Neural progenitor cell (in vitro differentiated cells): ENCODE measurements around the gene EDIL3. TPM values are rescaled to one million over a fixed set of nuclear protein-coding genes. Genes with fewer than 3 reads are reported as not detected.

ENCODE experiments used
- DNase-seq: peaks from one replicate; pipeline ENCODE4 v3.0.0-alpha.2; 2016; ENCODE audit warnings: low spot score
- H2AFZ ChIP-seq: fragments of 200-600 bp; sonication (generic); replicated peaks from 2 replicates; pipeline ENCODE4 v1.6.1; 2016; ENCODE audit warnings: antibody characterized with exemption
- H3F3A ChIP-seq: fragments of 200-600 bp; sonication (generic); 2 replicates; pipeline ENCODE4 v1.6.1; 2016; ENCODE audit warnings: antibody characterized with exemption, low read depth
- H3K27ac ChIP-seq: fragments of 200-600 bp; sonication (generic); 2 replicates; pipeline ENCODE4 v1.5.1; 2016; ENCODE audit warnings: mild to moderate bottlenecking
- H3K27me3 ChIP-seq: fragments of 200-600 bp; sonication (generic); 2 replicates; pipeline ENCODE4 v1.6.1; 2016; ENCODE audit warnings: mild to moderate bottlenecking, moderate library complexity
- H3K36me3 ChIP-seq: fragments of 200-600 bp; sonication (generic); 2 replicates; pipeline ENCODE4 v1.5.1; 2016
- H3K4me1 ChIP-seq: fragments of 200-600 bp; sonication (generic); 2 replicates; pipeline ENCODE4 v1.6.1; 2016; ENCODE audit warnings: mixed run types
- H3K4me2 ChIP-seq: fragments of 200-600 bp; sonication (generic); 2 replicates; pipeline ENCODE4 v1.6.1; 2016
- H3K4me3 ChIP-seq: fragments of 200-600 bp; sonication (generic); 2 replicates; pipeline ENCODE4 v1.5.1; 2016
- H3K79me2 ChIP-seq: fragments of 200-600 bp; sonication (generic); 2 replicates; pipeline ENCODE4 v1.6.1; 2016; ENCODE audit warnings: low read depth
- H3K9ac ChIP-seq: fragments of 200-600 bp; sonication (generic); 2 replicates; pipeline ENCODE4 v1.6.1; 2016
- H3K9me3 ChIP-seq: fragments of 200-600 bp; sonication (generic); 2 replicates; pipeline ENCODE4 v1.5.1; 2016; ENCODE audit warnings: low read depth
- H4K20me1 ChIP-seq: fragments of 200-600 bp; sonication (generic); 2 replicates; pipeline ENCODE4 v1.6.1; 2016; ENCODE audit warnings: low read depth
- H3K27ac Mint-ChIP-seq: 3 replicates; pipeline ENCODE4 v1.8.0; 2021; ENCODE audit warnings: mixed read lengths
- H3K27me3 Mint-ChIP-seq: 2 replicates; pipeline ENCODE4 v1.8.0; 2022; ENCODE audit warnings: low read depth, mild to moderate bottlenecking, inconsistent platforms, moderate library complexity, mixed read lengths; ENCODE audit not compliant: insufficient read depth
- H3K36me3 Mint-ChIP-seq: 3 replicates; pipeline ENCODE4 v1.8.0; 2021; ENCODE audit warnings: mixed read lengths
- H3K4me1 Mint-ChIP-seq: 3 replicates; pipeline ENCODE4 v1.8.0; 2021; ENCODE audit warnings: mixed read lengths
- H3K4me3 Mint-ChIP-seq: 3 replicates; pipeline ENCODE4 v1.8.0; 2021; ENCODE audit warnings: mild to moderate bottlenecking, moderate library complexity, mixed read lengths
- H3K9me3 Mint-ChIP-seq: 3 replicates; pipeline ENCODE4 v1.8.0; 2020; ENCODE audit warnings: mixed read lengths
- EZH2 ChIP-seq: fragments of 200-600 bp; sonication (generic); IDR thresholded peaks from 2 replicates; pipeline ENCODE4 v1.6.1; 2017; ENCODE audit warnings: antibody characterized with exemption, mild to moderate bottlenecking, moderate library complexity
- EZH2phosphoT487 ChIP-seq: fragments of 200-600 bp; sonication (generic); IDR thresholded peaks from 2 replicates; pipeline ENCODE4 v1.6.1; 2017; ENCODE audit warnings: antibody characterized with exemption
- total RNA-seq: library from RNA; depleted of rRNA; stranded (reverse); fragments of >200 nt; gene quantifications from 2 replicates; pipeline ENCODE4 v1.2.3, GENCODE V29; 2015; ENCODE audit warnings: low replicate concordance
- TF ChIP-seq, protein P1 (sequence below): fragments of 200-600 bp; sonication (generic); IDR thresholded peaks from 2 replicates; pipeline ENCODE4 v1.5.1; 2017; ENCODE audit warnings: antibody characterized with exemption, mild to moderate bottlenecking

Gene EDIL3
- total RNA-seq, 1 donor from 2014 or later, result 13.8 TPM

DNA sequence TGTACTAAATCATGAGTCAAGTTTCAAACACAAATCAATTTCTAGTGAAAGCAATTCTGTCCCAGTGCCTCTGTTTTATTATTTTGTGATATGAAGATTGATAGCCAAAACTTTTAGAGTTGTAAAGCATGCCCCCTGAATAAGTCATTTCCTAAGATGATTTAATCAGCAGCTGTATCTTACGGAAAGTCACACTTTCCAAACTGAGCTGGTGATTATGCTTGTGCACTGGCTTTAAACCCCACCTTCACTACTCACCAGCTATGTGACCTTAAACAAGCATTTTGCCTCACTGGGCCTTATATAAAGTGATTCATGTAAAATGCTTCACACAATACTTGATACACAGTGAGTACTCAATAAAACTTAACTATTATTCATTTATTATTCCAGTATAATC lies 78.1 kb downstream of the EDIL3 start:
- no peak for DNase-seq

DNA sequence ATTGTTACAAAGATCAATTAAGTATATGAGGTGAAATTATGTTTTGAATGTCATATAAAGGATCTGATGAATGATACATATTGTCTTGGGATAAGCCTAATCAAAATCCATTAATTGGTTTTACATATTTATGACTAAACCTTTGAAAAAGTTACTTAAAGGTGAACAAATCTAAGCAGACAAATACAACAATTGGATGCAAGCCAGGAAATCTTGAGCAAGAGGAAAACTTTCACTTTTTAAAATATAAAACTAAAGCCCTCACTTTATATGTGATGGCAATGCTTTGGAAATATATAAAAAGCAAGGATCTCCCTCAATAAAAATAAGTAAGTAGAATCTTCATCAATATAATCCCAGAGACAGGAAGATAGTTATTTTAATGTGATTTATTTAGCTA lies 80.1 kb downstream of the EDIL3 start:
- H3K27ac Mint-ChIP-seq, result no peak overlapping the region
- no peaks in the 10 kb centered on the region for H3K79me2 ChIP-seq
- no peak overlapping the region for H3K9ac ChIP-seq

More for the DNA sequence above, 78.1 kb downstream of the EDIL3 start:
- Mint-ChIP-seq H3K4me3 (no peak overlapping the region), H3K27me3 (no peaks in the 10 kb centered on the region), H3K36me3 (no peaks in the 10 kb centered on the region), H3K27ac (no peak overlapping the region), H3K4me1 (no peaks in the 10 kb centered on the region), H3K9me3 (peaks cover 2% of the 10 kb centered on the region)
- Histone ChIP-seq H3K27me3 (no peaks in the 10 kb centered on the region), H3K79me2 (no peaks in the 10 kb centered on the region), H3K9me3 (no peaks in the 10 kb centered on the region), H4K20me1 (no peaks in the 10 kb centered on the region), H3F3A (no peaks in the 10 kb centered on the region), H3K27ac (no peak overlapping the region), H2AFZ (no peak overlapping the region), H3K4me2 (no peak overlapping the region), H3K36me3 (no peaks in the 10 kb centered on the region), H3K4me1 (no peaks in the 10 kb centered on the region), H3K9ac (no peak overlapping the region), H3K4me3 (no peak overlapping the region)
- no peak for TF ChIP-seq EZH2phosphoT487
- TF ChIP-seq, protein P1, sequence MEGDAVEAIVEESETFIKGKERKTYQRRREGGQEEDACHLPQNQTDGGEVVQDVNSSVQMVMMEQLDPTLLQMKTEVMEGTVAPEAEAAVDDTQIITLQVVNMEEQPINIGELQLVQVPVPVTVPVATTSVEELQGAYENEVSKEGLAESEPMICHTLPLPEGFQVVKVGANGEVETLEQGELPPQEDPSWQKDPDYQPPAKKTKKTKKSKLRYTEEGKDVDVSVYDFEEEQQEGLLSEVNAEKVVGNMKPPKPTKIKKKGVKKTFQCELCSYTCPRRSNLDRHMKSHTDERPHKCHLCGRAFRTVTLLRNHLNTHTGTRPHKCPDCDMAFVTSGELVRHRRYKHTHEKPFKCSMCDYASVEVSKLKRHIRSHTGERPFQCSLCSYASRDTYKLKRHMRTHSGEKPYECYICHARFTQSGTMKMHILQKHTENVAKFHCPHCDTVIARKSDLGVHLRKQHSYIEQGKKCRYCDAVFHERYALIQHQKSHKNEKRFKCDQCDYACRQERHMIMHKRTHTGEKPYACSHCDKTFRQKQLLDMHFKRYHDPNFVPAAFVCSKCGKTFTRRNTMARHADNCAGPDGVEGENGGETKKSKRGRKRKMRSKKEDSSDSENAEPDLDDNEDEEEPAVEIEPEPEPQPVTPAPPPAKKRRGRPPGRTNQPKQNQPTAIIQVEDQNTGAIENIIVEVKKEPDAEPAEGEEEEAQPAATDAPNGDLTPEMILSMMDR, result no peak
- no peak for TF ChIP-seq EZH2

DNA sequence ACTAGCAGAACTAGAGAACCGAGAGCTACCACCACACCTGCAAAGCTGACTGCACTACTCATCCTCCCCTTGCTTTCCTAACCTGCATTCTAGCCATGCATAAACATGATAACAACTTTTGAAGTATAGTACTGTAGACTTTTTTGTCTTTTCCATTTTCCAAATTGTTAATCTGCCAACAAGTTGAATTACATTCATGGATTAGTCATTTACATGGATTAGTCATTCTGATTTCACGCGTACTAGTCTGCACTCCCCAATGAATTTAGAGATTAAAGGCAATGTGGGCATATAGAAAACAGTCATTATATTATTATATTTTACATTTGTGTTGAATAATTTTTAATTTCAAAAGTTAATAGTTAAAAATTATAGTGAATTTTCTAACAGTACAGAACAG lies 81.4 kb downstream of the EDIL3 start:
- no peak overlapping the region for H3K4me2 ChIP-seq
- H2AFZ ChIP-seq, result no peak overlapping the region
- no peak overlapping the region for H3K27ac Mint-ChIP-seq
- TF ChIP-seq, protein P1, result no peak
- TF ChIP-seq EZH2 (no peak), EZH2phosphoT487 (no peak)
- no peaks in the 10 kb centered on the region for H3K4me1 ChIP-seq
- H3K4me1 Mint-ChIP-seq, result no peaks in the 10 kb centered on the region
- H3K9ac ChIP-seq, result no peak overlapping the region
- no peaks in the 10 kb centered on the region for H3K79me2 ChIP-seq
- H3K9me3 ChIP-seq, result no peaks in the 10 kb centered on the region
- H3K27me3 Mint-ChIP-seq, result no peaks in the 10 kb centered on the region
- no peak overlapping the region for H3K4me3 ChIP-seq
- no peaks in the 10 kb centered on the region for H3K36me3 Mint-ChIP-seq
- H3K4me3 Mint-ChIP-seq, result no peak overlapping the region
- H3K27me3 ChIP-seq, result no peaks in the 10 kb centered on the region
- no peaks in the 10 kb centered on the region for H3K9me3 Mint-ChIP-seq
- no peaks in the 10 kb centered on the region for H3F3A ChIP-seq
- no peaks in the 10 kb centered on the region for H3K36me3 ChIP-seq
- DNase-seq, result no peak
- H4K20me1 ChIP-seq, result no peaks in the 10 kb centered on the region
- H3K27ac ChIP-seq, result no peak overlapping the region

More for the DNA sequence above, 80.1 kb downstream of the EDIL3 start:
- no peaks in the 10 kb centered on the region for H3K4me1 ChIP-seq
- H3K36me3 ChIP-seq, result no peaks in the 10 kb centered on the region
- no peaks in the 10 kb centered on the region for H3F3A ChIP-seq
- Mint-ChIP-seq H3K4me1 (no peaks in the 10 kb centered on the region), H3K4me3 (no peak overlapping the region), H3K9me3 (no peaks in the 10 kb centered on the region), H3K36me3 (no peaks in the 10 kb centered on the region), H3K27me3 (no peaks in the 10 kb centered on the region)
- TF ChIP-seq EZH2 (no peak), EZH2phosphoT487 (no peak)
- TF ChIP-seq, protein P1, result no peak
- no peaks in the 10 kb centered on the region for H3K27me3 ChIP-seq
- DNase-seq, result no peak
- no peak overlapping the region for H3K27ac ChIP-seq
- no peak overlapping the region for H3K4me3 ChIP-seq
- H3K4me2 ChIP-seq, result no peak overlapping the region
- no peak overlapping the region for H2AFZ ChIP-seq
- no peaks in the 10 kb centered on the region for H3K9me3 ChIP-seq
- no peaks in the 10 kb centered on the region for H4K20me1 ChIP-seq
